ENCODE results near the gene PKP3.
"Not testable (repeated sequence)": the region's sequence is repeated elsewhere in the genome, so short reads cannot be mapped to it uniquely, and the experiment has no call there.

DNA sequence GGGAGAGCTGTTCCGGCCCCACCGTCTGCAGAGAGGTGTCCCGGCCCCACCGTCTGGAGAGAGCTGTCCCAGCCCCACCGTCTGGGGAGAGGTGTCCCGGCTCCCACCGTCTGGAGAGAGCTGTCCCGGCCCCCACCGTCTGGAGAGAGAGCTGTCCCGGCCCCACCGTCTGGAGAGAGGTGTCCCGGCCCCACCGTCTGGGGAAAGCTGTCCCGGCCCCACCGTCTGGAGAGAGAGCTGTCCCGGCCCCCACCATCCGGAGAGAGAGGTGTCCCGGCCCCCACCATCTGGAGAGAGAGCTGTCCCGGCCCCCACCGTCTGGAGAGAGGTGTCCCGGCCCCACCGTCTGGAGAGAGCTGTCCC lies 30.6 kb upstream of the PKP3 start:
- TF ChIP-seq POLR2A (IDR thresholded peaks at IDR 0.05; ENCODE audit: extremely low read depth, insufficient read length); MYC (IDR thresholded peaks at IDR 0.05; ENCODE audit: low read depth, low read length): not testable (repeated sequence)
- TF ChIP-seq, protein P1, sequence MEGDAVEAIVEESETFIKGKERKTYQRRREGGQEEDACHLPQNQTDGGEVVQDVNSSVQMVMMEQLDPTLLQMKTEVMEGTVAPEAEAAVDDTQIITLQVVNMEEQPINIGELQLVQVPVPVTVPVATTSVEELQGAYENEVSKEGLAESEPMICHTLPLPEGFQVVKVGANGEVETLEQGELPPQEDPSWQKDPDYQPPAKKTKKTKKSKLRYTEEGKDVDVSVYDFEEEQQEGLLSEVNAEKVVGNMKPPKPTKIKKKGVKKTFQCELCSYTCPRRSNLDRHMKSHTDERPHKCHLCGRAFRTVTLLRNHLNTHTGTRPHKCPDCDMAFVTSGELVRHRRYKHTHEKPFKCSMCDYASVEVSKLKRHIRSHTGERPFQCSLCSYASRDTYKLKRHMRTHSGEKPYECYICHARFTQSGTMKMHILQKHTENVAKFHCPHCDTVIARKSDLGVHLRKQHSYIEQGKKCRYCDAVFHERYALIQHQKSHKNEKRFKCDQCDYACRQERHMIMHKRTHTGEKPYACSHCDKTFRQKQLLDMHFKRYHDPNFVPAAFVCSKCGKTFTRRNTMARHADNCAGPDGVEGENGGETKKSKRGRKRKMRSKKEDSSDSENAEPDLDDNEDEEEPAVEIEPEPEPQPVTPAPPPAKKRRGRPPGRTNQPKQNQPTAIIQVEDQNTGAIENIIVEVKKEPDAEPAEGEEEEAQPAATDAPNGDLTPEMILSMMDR (IDR thresholded peaks at IDR 0.05; ENCODE audit: low read depth, low read length), result not testable (repeated sequence)
- TF ChIP-seq, protein P2, sequence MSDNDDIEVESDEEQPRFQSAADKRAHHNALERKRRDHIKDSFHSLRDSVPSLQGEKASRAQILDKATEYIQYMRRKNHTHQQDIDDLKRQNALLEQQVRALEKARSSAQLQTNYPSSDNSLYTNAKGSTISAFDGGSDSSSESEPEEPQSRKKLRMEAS (IDR thresholded peaks at IDR 0.05; ENCODE audit: low read depth, low read length), result not testable (repeated sequence)

Data from NB4 (cell line).